GM12878 (cell line): ENCODE results near the gene ATP6V1F. TPM values are rescaled to one million over a fixed set of nuclear protein-coding genes. Genes with fewer than 3 reads are reported as not detected.

Source experiments
- ATAC-seq: fragments of 200-7000 bp; cut with Tn5 transposase; 3 replicates; pipeline ENCODE4 v1.9.1; 2020; ENCODE audit warnings: mild to moderate bottlenecking, moderate library complexity
- BruUV-seq: library from RNA; stranded (reverse); fragments of 400-500 nt; replicated peaks from 2 replicates; lab custom pipeline; 2021; lab: Mats Ljungman, UMichigan
- CTCF ChIA-PET: fragments of 300-600 bp; sonication (Branson Sonifier 250); formaldehyde crosslinking; extraction: SDS; loops from one replicate; lab custom pipeline; 2021; ENCODE audit warnings: inconsistent platforms; lab: Yijun Ruan, JAX
- POLR2A ChIA-PET: fragments of 350-600 bp; formaldehyde crosslinking; extraction: SDS; loops from one replicate; lab custom pipeline; 2021; ENCODE audit warnings: inconsistent platforms; lab: Charles Lee
- RAD21 ChIA-PET: fragments of 300-600 bp; sonication (Branson Sonifier 250); formaldehyde crosslinking; loops from one replicate; lab custom pipeline; 2023; ENCODE audit warnings: antibody characterized with exemption; ENCODE audit not compliant: unreplicated experiment; lab: Charles Lee
- SMC1A ChIA-PET: fragments of 300-600 bp; sonication (Branson Sonifier 250); formaldehyde crosslinking; loops from one replicate; lab custom pipeline; 2023; ENCODE audit not compliant: unreplicated experiment, uncharacterized antibody; lab: Charles Lee
- DNase-seq: peaks from one replicate; pipeline ENCODE4 v3.0.0-alpha.2; 2011; ENCODE audit warnings: low read depth, low spot score
- FAIRE-seq: peaks from 3 replicates; lab custom pipeline; 2011; peaks lifted over from hg19 to GRCh38; lab: Jason Lieb, UNC
- H2AFZ ChIP-seq: 2 replicates; pipeline ENCODE4 v1.6.0; 2011; ENCODE audit warnings: low read depth, low read length, control low read depth; ENCODE audit not compliant: control insufficient read depth
- H3K27ac ChIP-seq: 2 replicates; pipeline ENCODE4 v1.5.1; 2011; ENCODE audit warnings: control low read depth; ENCODE audit not compliant: control insufficient read depth, insufficient read depth
- H3K27me3 ChIP-seq, 2 experiments: replicated peaks in 1 of 2; 2 replicates each; pipeline versions ENCODE4 v1.6.0 to v1.6.1; 2011; ENCODE audit warnings: low read length in 1 of 2; ENCODE audit not compliant: control insufficient read depth in 2 of 2, insufficient read depth in 2 of 2
- H3K36me3 ChIP-seq, 2 experiments: 2 replicates each; pipeline ENCODE4 v1.5.1; 2011; ENCODE audit warnings: low read length in 1 of 2; ENCODE audit not compliant: control insufficient read depth in 2 of 2, insufficient read depth in 2 of 2
- H3K4me1 ChIP-seq: 2 replicates; pipeline ENCODE4 v1.6.1; 2011; ENCODE audit warnings: mild to moderate bottlenecking, low read length, moderate library complexity, mixed read lengths; ENCODE audit not compliant: control insufficient read depth, insufficient read depth
- H3K4me2 ChIP-seq: 2 replicates; pipeline ENCODE4 v1.6.0; 2011; ENCODE audit warnings: control low read depth; ENCODE audit not compliant: control insufficient read depth, insufficient read depth
- H3K4me3 ChIP-seq: fragments of 200-600 bp; sonication (generic); 2 replicates; pipeline ENCODE4 v1.5.1; 2016
- H3K79me2 ChIP-seq: 2 replicates; pipeline ENCODE4 v1.6.0; 2011; ENCODE audit warnings: low read length; ENCODE audit not compliant: control insufficient read depth, insufficient read depth
- H3K9ac ChIP-seq: 2 replicates; pipeline ENCODE4 v1.8.0; 2011; ENCODE audit warnings: low read length, control low read depth, mixed read lengths; ENCODE audit not compliant: control insufficient read depth, insufficient read depth
- H3K9me3 ChIP-seq: replicated peaks from 3 replicates; pipeline ENCODE4 v1.5.1; 2011; ENCODE audit warnings: mild to moderate bottlenecking, low read length; ENCODE audit not compliant: control insufficient read depth, insufficient read depth
- H4K20me1 ChIP-seq: 2 replicates; pipeline ENCODE4 v1.6.0; 2011; ENCODE audit not compliant: control insufficient read depth, insufficient read depth
- CREM ChIP-seq: IDR thresholded peaks from 2 replicates; pipeline ENCODE4 v1.6.1; 2014; ENCODE audit warnings: antibody characterized with exemption, low read depth
- EP300 ChIP-seq, 2 experiments: fragments of 150-350 bp in 1 of 2; IDR thresholded peaks; 2 replicates each; pipeline ENCODE4 v1.6.1; 2011 to 2012; ENCODE audit warnings: low read depth in 2 of 2, low read length in 2 of 2, borderline replicate concordance in 1 of 2, improper control_type of control experiment in 1 of 2, inconsistent platforms in 1 of 2; ENCODE audit not compliant: control insufficient read depth in 1 of 2
- ETV6 ChIP-seq, 2 experiments: fragments of 450-650 bp in 1 of 2; IDR thresholded peaks in 1 of 2; conservative IDR thresholded peaks in 1 of 2; 2 replicates each; pipeline ENCODE4 v1.6.1; 2014; ENCODE audit warnings: antibody characterized with exemption in 1 of 2, borderline replicate concordance in 1 of 2, low read depth in 1 of 2, mild to moderate bottlenecking in 1 of 2, moderate library complexity in 1 of 2
- MYC ChIP-seq: IDR thresholded peaks from 2 replicates; pipeline ENCODE4 v1.6.1; 2011; ENCODE audit warnings: mild to moderate bottlenecking, low read length, moderate library complexity, inconsistent platforms; ENCODE audit not compliant: insufficient read depth, insufficient replicate concordance, insufficient read length, severe bottlenecking
- NFXL1 ChIP-seq: fragments of 450-650 bp; IDR thresholded peaks from 2 replicates; pipeline ENCODE4 v1.6.1; 2017; ENCODE audit warnings: antibody characterized with exemption, mild to moderate bottlenecking, borderline replicate concordance
- POLR2AphosphoS5 ChIP-seq: IDR thresholded peaks from 2 replicates; pipeline ENCODE4 v1.6.1; 2011; ENCODE audit warnings: mild to moderate bottlenecking, low read length, inconsistent platforms
- STAT3 ChIP-seq: IDR thresholded peaks from 2 replicates; pipeline ENCODE4 v1.6.1; 2011; ENCODE audit warnings: low read depth, low read length, improper control_type of control experiment
- SUPT20H ChIP-seq: IDR thresholded peaks from 2 replicates; pipeline ENCODE4 v1.6.1; 2011; ENCODE audit warnings: low read depth, mild to moderate bottlenecking, low read length, moderate library complexity, borderline replicate concordance; ENCODE audit not compliant: control insufficient read depth
- WGBS: methylation state at CpG from one replicate; pipeline ENCODE4 v1.1.6; 2016; ENCODE audit warnings: low lambda C conversion rate; ENCODE audit not compliant: insufficient replicate concordance, insufficient coverage; ENCODE audit errors: missing lambda C conversion rate; 5-methylcytosine and 5-hydroxymethylcytosine counted together
- in situ Hi-C: fragments of 300-500 bp; cut with MboI; formaldehyde crosslinking; loops from 9 replicates; pipeline ENCODE4 v1.14.3; 2018; ENCODE audit warnings: mixed read lengths
- intact Hi-C: fragments of 100-400 bp; cut with micrococcal nuclease; formaldehyde crosslinking; loops from one replicate; pipeline ENCODE4 v1.14.2; 2022; ENCODE audit not compliant: unreplicated experiment
- polyA plus RNA-seq, 11 experiments: library from polyadenylated mRNA; depleted of rRNA in 4 of 11; unstranded in 6 of 11; stranded (reverse) in 5 of 11; fragments of >200 nt; fragmentation: Nextera tagmentation in 4 of 11; fragmentation: Illumina TruSeq in 1 of 11; extraction: Ambion mirVana in 4 of 11; extraction: Trizol in 1 of 11; gene quantifications; 1 replicate in 1 of 11; 2 replicates in 10 of 11; pipeline versions ENCODE4 v1.2.1 to v1.2.3, GENCODE V29; 2011 to 2016; ENCODE audit warnings: inconsistent platforms in 2 of 11, missing spikeins in 2 of 11, low read depth in 1 of 11
- total RNA-seq, 4 experiments: library from RNA; depleted of rRNA in 3 of 4; stranded (reverse); fragments of >200 nt in 3 of 4; fragmentation: Illumina TruSeq in 1 of 4; extraction: Trizol in 1 of 4; gene quantifications; 2 replicates each; pipeline versions ENCODE4 v1.2.1 to v1.2.3, GENCODE V29; 2013 to 2021
- TF ChIP-seq, protein P1 (sequence below): fragments of 450-650 bp; IDR thresholded peaks from 2 replicates; pipeline ENCODE4 v1.6.1; 2017; ENCODE audit warnings: mild to moderate bottlenecking, moderate library complexity

Gene ATP6V1F
- total and polyA plus RNA-seq, 10 of the 15 experiments (the other 5 are each of a cell fraction or from before 2014, with no cell fraction given), result 111 to 343 (median 203) TPM

DNA sequence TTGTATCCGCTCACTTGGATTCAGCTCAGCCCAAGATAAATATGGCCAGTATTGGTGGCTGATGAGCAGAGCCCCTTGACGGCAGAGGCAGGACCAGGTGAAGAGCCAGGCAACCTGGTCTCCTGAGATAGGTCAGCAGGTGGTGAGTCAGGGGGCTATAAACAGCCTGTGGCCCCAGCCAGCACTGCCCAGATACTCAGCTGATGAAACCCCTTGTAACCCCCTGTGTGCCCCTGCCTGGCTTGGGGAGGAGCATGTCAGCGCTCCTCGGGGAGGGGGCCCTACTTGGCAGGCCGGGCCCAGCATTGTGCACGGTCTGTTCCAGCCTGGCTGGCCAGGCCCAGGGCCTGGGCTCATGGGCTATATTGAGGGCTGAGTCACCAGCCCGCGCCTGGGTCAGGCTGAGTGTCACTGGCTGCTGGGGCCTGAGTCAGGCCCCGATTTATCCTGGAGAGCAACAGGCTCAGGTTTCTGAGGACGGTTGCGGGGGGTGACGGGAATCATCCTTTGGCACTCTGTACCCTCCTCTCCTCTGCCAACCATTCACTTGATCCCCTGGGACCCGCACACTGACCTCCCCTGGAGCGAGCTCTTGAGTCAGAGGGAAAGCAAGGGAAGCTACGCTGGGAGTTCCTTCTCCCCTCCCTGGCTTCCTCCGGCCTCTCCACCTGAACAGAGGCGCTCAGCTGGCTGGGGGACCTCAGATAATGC lies 35.3 kb upstream of the ATP6V1F start:
- WGBS, result 62% methylated on average over 17 of the region's 17 CpGs
- no peaks in the 10 kb centered on the region for H3K79me2 ChIP-seq
- H3K4me1 ChIP-seq, result peaks cover 8% of the 10 kb centered on the region
- H3K27ac ChIP-seq, result no peak overlapping the region
- intact Hi-C loops (no loop called here), in situ Hi-C loops (no loop called here)
- ATAC-seq (no peak; the same call in 2 of the 3 replicates), DNase-seq (no peak), FAIRE-seq (no peak)
- no peaks in the 10 kb centered on the region for H3K36me3 ChIP-seq
- no peaks in the 10 kb centered on the region for H4K20me1 ChIP-seq
- ChIA-PET RAD21 (no interaction called here), SMC1A (no interaction called here), CTCF (interaction anchor here (0.6 kb wide), 1 partner anchor 781 kb away, joined by 3 read pairs; no protein-coding TSS in a partner anchor), POLR2A (no interaction called here)
- peaks cover 14 to 15% of the 10 kb centered on the region in 2 experiments for H3K27me3 ChIP-seq
- TF ChIP-seq STAT3 (no peak), EP300 (IDR thresholded peaks at IDR 0.05; ENCODE audit: borderline replicate concordance in 1 of 2, control insufficient read depth in 1 of 2, low read depth in 2 of 2, low read length in 2 of 2) (no peak), POLR2AphosphoS5 (no peak), ETV6 (conservative IDR thresholded peaks at IDR 0.05 in 1 of 2, IDR thresholded peaks at IDR 0.05 in 1 of 2; ENCODE audit: borderline replicate concordance in 1 of 2, low read depth in 1 of 2) (no peak), SUPT20H (no peak), CREM (no peak), NFXL1 (no peak), MYC (no peak)
- TF ChIP-seq, protein P1, sequence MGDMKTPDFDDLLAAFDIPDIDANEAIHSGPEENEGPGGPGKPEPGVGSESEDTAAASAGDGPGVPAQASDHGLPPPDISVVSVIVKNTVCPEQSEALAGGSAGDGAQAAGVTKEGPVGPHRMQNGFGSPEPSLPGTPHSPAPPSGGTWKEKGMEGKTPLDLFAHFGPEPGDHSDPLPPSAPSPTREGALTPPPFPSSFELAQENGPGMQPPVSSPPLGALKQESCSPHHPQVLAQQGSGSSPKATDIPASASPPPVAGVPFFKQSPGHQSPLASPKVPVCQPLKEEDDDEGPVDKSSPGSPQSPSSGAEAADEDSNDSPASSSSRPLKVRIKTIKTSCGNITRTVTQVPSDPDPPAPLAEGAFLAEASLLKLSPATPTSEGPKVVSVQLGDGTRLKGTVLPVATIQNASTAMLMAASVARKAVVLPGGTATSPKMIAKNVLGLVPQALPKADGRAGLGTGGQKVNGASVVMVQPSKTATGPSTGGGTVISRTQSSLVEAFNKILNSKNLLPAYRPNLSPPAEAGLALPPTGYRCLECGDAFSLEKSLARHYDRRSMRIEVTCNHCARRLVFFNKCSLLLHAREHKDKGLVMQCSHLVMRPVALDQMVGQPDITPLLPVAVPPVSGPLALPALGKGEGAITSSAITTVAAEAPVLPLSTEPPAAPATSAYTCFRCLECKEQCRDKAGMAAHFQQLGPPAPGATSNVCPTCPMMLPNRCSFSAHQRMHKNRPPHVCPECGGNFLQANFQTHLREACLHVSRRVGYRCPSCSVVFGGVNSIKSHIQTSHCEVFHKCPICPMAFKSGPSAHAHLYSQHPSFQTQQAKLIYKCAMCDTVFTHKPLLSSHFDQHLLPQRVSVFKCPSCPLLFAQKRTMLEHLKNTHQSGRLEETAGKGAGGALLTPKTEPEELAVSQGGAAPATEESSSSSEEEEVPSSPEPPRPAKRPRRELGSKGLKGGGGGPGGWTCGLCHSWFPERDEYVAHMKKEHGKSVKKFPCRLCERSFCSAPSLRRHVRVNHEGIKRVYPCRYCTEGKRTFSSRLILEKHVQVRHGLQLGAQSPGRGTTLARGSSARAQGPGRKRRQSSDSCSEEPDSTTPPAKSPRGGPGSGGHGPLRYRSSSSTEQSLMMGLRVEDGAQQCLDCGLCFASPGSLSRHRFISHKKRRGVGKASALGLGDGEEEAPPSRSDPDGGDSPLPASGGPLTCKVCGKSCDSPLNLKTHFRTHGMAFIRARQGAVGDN, result no peak
- no peak overlapping the region for H2AFZ ChIP-seq
- no peak overlapping the region for H3K9ac ChIP-seq
- no peaks in the 10 kb centered on the region for H3K9me3 ChIP-seq
- no TSS peak for BruUV-seq
- no peak overlapping the region for H3K4me3 ChIP-seq
- H3K4me2 ChIP-seq, result no peak overlapping the region
